PC-3 (cell line): ENCODE results near the gene MED7.

Experiments used
- EZH2 ChIP-seq: fragments of 300-600 bp; sonication (generic); IDR thresholded peaks from one replicate; pipeline ENCODE4 v1.6.1; 2017; ENCODE audit warnings: antibody characterized with exemption, mild to moderate bottlenecking, low read length; ENCODE audit not compliant: unreplicated experiment
- TF ChIP-seq, protein P1 (sequence below): fragments of 300-600 bp; sonication (generic); conservative IDR thresholded peaks from 2 replicates; pipeline ENCODE4 v1.5.1; 2017; ENCODE audit warnings: antibody characterized with exemption, low read depth, mild to moderate bottlenecking, low read length

DNA sequence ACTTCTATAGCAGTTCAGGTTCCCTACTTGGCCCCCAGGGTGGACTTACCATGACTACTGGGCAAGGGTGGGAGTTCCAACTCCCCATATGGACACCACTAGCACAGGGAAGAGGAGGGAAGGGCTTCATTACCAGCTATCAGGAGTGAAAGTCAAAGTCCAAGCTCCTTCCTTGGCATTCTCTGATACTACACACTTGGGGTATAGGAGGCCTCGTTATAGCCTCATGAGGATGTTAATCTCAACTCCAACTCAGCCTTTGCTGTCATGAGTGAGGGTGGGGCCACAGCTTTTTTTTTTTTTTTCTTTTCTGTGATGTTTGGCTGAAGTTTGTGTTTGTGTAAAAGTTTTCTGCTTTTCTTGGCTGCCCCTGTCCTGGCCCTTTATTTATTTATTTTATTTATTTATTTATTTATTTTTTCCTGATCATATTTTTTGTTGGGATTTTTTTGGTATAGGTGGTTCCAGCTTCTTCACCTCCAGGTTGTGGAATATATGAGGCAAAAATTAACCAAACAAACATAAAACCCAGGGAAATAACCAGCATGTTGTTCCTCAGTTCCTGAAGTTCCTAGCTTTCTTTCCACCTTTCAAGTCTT lies 14.7 kb upstream of the MED7 start:
- TF ChIP-seq, protein P1, sequence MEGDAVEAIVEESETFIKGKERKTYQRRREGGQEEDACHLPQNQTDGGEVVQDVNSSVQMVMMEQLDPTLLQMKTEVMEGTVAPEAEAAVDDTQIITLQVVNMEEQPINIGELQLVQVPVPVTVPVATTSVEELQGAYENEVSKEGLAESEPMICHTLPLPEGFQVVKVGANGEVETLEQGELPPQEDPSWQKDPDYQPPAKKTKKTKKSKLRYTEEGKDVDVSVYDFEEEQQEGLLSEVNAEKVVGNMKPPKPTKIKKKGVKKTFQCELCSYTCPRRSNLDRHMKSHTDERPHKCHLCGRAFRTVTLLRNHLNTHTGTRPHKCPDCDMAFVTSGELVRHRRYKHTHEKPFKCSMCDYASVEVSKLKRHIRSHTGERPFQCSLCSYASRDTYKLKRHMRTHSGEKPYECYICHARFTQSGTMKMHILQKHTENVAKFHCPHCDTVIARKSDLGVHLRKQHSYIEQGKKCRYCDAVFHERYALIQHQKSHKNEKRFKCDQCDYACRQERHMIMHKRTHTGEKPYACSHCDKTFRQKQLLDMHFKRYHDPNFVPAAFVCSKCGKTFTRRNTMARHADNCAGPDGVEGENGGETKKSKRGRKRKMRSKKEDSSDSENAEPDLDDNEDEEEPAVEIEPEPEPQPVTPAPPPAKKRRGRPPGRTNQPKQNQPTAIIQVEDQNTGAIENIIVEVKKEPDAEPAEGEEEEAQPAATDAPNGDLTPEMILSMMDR: no peak
- no peak for TF ChIP-seq EZH2
